Uterus (tissue), 4 donors: ENCODE data around the gene DSC3. TPM values are rescaled to one million over a fixed set of nuclear protein-coding genes. Genes with fewer than 3 reads are reported as not detected.

Experiments
- DNase-seq, 2 donors: peaks; one replicate each; pipeline ENCODE4 v3.0.0-alpha.2; 2019 to 2020
- H3K27ac ChIP-seq, 2 donors: fragments of 200-600 bp; sonication (generic); 1 replicate in 1 of 2; 2 replicates in 1 of 2; pipeline ENCODE4 v1.5.1; 2016 to 2018
- H3K27me3 ChIP-seq, 2 donors: fragments of 200-600 bp; sonication (generic); one replicate each; pipeline ENCODE4 v1.5.1; 2018 to 2019; ENCODE audit warnings: control low read depth in 1 of 2
- H3K36me3 ChIP-seq, 2 donors: fragments of 200-600 bp; sonication (generic); one replicate each; pipeline ENCODE4 v1.5.1; 2019; ENCODE audit warnings: control low read depth in 1 of 2
- H3K4me1 ChIP-seq, 2 donors: fragments of 200-600 bp; sonication (generic); one replicate each; pipeline ENCODE4 v1.5.1; 2018 to 2019; ENCODE audit warnings: control low read depth in 1 of 2
- H3K4me3 ChIP-seq, 2 donors: fragments of 200-600 bp; sonication (generic); 1 replicate in 1 of 2; 2 replicates in 1 of 2; pipeline ENCODE4 v1.5.1; 2018 to 2019; ENCODE audit warnings: mild to moderate bottlenecking in 1 of 2
- H3K9me3 ChIP-seq, 2 donors: fragments of 200-600 bp; sonication (generic); one replicate each; pipeline ENCODE4 v1.5.1; 2019; ENCODE audit warnings: control low read depth in 1 of 2
- POLR2A ChIP-seq, 2 donors: fragments of 450-650 bp; IDR thresholded peaks; one replicate each; pipeline ENCODE4 v1.6.1; 2016; ENCODE audit warnings: antibody characterized with exemption in 2 of 2, mild to moderate bottlenecking in 1 of 2, moderate library complexity in 1 of 2
- intact Hi-C: fragments of 100-400 bp; cut with DNase I; formaldehyde crosslinking; loops from one replicate; pipeline ENCODE4 v1.15.1; 2023; ENCODE audit warnings: low total_unique reads
- total RNA-seq, 4 donors: library from RNA; depleted of rRNA in 3 of 4; stranded (reverse); fragments of >200 nt in 3 of 4; gene quantifications; one replicate each; pipeline versions ENCODE4 v1.1.0 to v1.2.4, GENCODE V29; 2014 to 2023
- TF ChIP-seq, protein P1 (sequence below), 4 experiments: fragments of 200-600 bp in 2 of 4; fragments of 450-650 bp in 2 of 4; sonication (generic) in 2 of 4; IDR thresholded peaks; one replicate each; pipeline ENCODE4 v1.5.1; 2016 to 2019; ENCODE audit warnings: antibody characterized with exemption in 4 of 4, mild to moderate bottlenecking in 2 of 4, moderate library complexity in 1 of 4
- donor health status: DM: yes; HTN: yes; CAD: no.

DSC3 gene
- total RNA-seq, 4 donors from 2014 or later = 1.3 to 15.7 TPM; not detected in 2

DNA sequence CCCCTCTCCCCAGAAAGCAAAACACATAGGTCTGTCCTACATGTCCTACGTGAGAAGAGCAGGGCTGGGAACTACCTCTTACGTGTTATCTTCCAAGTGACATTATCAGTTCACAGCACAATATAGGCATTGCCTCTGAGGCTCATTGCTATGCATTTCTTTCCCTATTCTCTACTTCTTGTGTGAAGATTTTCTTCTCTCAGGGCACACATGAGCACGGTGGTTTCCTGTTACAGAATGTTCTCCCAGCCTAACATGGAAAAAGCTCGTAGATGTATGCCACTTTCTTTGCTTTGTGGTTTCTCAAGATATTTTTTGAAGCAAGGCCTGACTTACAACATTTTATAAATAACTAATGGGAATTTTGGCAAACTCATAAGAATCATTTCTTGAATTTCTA lies 19.4 kb upstream of the DSC3 start:
- Histone ChIP-seq H3K9me3 (no peaks in the 10 kb centered on the region), H3K4me3 (no peak overlapping the region), H3K4me1 (no peaks in the 10 kb centered on the region), H3K27ac (no peak overlapping the region), H3K27me3 (no peaks in the 10 kb centered on the region), H3K36me3 (no peaks in the 10 kb centered on the region)
- DNase-seq = no peak
- TF ChIP-seq, protein P1, sequence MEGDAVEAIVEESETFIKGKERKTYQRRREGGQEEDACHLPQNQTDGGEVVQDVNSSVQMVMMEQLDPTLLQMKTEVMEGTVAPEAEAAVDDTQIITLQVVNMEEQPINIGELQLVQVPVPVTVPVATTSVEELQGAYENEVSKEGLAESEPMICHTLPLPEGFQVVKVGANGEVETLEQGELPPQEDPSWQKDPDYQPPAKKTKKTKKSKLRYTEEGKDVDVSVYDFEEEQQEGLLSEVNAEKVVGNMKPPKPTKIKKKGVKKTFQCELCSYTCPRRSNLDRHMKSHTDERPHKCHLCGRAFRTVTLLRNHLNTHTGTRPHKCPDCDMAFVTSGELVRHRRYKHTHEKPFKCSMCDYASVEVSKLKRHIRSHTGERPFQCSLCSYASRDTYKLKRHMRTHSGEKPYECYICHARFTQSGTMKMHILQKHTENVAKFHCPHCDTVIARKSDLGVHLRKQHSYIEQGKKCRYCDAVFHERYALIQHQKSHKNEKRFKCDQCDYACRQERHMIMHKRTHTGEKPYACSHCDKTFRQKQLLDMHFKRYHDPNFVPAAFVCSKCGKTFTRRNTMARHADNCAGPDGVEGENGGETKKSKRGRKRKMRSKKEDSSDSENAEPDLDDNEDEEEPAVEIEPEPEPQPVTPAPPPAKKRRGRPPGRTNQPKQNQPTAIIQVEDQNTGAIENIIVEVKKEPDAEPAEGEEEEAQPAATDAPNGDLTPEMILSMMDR (IDR thresholded peaks at IDR 0.05) = no peak
- TF ChIP-seq POLR2A (IDR thresholded peaks at IDR 0.05) = no peak
- intact Hi-C loops = no loop called here

DNA sequence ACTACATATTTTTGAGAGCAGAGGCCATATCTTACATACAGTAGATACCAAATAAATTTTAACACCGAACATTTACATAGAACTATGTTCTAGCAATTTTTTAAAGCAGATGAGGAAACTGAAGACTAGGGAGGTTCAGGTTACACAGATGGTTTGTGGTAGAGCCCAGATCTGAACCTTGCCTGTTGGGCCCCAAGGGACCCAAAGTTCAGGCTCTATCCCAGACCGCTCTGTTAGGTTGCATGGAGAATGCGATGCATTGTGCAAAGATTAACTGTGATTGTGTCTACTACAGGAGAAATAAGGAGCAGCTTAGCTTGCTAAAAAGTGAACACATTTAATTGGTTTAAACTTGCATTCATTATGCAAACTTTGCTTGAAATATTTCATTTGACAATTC lies 16.4 kb upstream of the DSC3 start:
- intact Hi-C loops = no loop called here
- DNase-seq = no peak
- H3K36me3 ChIP-seq = no peaks in the 10 kb centered on the region
- H3K9me3 ChIP-seq = no peaks in the 10 kb centered on the region
- no peak overlapping the region for H3K27ac ChIP-seq
- no peak for TF ChIP-seq POLR2A (IDR thresholded peaks at IDR 0.05)
- TF ChIP-seq, protein P1 (IDR thresholded peaks at IDR 0.05) = no peak
- peaks cover 0 to 3% of the 10 kb centered on the region in 2 donors for H3K27me3 ChIP-seq
- H3K4me1 ChIP-seq = no peaks in the 10 kb centered on the region
- no peak overlapping the region for H3K4me3 ChIP-seq

DNA sequence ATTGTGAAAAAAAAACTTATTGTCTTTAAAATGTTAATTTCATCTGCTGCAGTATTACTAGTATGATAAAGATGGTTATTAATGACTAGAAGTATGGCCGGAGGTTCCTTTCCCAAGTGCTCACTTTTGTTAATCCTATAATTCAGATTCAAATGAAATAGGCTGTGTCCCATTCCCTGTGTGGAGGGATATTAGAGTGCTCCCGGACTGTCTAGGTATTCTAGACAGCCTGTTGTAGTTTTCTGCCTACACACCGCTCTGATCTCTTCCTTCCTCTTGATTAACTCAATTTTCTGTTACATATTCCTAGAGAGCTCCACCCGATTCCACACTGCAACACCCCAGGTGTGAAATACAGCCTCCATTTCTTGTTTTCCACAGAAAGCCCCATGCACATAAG lies 15.4 kb upstream of the DSC3 start:
- intact Hi-C loops = no loop called here
- Histone ChIP-seq H3K4me1 (no peaks in the 10 kb centered on the region), H3K4me3 (no peak overlapping the region), H3K27me3 (peaks cover 0 to 3% of the 10 kb centered on the region in 2 donors), H3K27ac (no peak overlapping the region), H3K9me3 (no peaks in the 10 kb centered on the region), H3K36me3 (no peaks in the 10 kb centered on the region)
- no peak for TF ChIP-seq POLR2A (IDR thresholded peaks at IDR 0.05)
- TF ChIP-seq, protein P1 (IDR thresholded peaks at IDR 0.05) = no peak
- DNase-seq = no peak

DNA sequence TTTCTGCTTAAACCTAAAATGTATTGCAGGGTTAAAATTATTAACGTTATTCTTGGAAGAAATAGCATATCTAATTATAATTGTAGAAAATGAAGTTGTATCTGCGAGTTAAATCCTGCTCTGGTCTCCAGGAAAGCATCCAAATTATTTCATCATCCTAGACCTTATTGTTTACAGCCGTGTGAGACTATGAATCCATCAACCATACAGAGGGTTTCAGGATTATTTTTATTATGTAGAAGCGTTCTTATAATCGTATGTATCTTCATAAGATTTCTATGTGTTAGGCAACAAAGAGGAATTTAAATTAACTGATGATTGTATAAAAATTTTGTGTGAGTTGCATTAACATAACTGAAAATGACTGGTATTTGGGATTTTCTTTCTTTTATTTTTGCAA lies 14.5 kb upstream of the DSC3 start:
- Histone ChIP-seq H3K4me1 (no peaks in the 10 kb centered on the region), H3K27me3 (peaks cover 0 to 3% of the 10 kb centered on the region in 2 donors), H3K36me3 (no peaks in the 10 kb centered on the region), H3K9me3 (no peaks in the 10 kb centered on the region), H3K27ac (no peak overlapping the region), H3K4me3 (no peak overlapping the region)
- no peak for DNase-seq
- no peak for TF ChIP-seq POLR2A (IDR thresholded peaks at IDR 0.05)
- TF ChIP-seq, protein P1 (IDR thresholded peaks at IDR 0.05) = no peak
- intact Hi-C loops = no loop called here

DNA sequence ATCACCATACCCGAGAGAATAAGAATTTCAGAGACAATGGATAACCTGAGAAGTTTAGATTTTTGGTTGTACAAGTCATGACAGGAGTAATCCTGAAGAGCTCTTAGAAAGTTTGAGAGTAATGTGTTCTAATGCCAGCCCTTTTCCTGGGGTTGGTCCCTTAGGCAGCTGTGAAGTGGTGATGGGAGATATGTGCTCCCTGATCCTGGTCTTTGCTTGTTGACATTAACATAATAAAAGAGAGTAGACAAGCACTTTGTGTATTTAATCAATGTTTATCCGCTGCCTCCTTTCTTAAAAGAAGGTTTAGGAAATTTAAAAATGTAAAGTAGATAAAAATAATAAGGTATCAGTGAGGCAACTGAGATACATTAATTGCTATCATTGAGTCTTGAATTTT lies 13.8 kb upstream of the DSC3 start:
- intact Hi-C loops = no loop called here

More for the DNA sequence above, 13.8 kb upstream of the DSC3 start:
- H3K4me3 ChIP-seq = no peak overlapping the region
- no peak for TF ChIP-seq POLR2A (IDR thresholded peaks at IDR 0.05)
- TF ChIP-seq, protein P1 (IDR thresholded peaks at IDR 0.05) = no peak
- no peak overlapping the region for H3K27ac ChIP-seq
- DNase-seq = no peak
- no peaks in the 10 kb centered on the region for H3K9me3 ChIP-seq
- H3K27me3 ChIP-seq = peaks cover 0 to 3% of the 10 kb centered on the region in 2 donors
- H3K4me1 ChIP-seq = no peaks in the 10 kb centered on the region
- no peaks in the 10 kb centered on the region for H3K36me3 ChIP-seq
